OCI-LY3 (cell line): ENCODE data around the gene TOMM7.

ENCODE experiments used
- H2AFZ ChIP-seq: fragments of 200-600, 300-600 bp; shearing (Covaris generic); 2 replicates; pipeline ENCODE4 v1.6.0; 2014; ENCODE audit warnings: antibody characterized with exemption, low read depth, low read length
- H3K27ac ChIP-seq: fragments of 200-600, 300-600 bp; sonication (generic); 2 replicates; pipeline ENCODE4 v1.5.1; 2014; ENCODE audit warnings: mild to moderate bottlenecking, low read length, moderate library complexity, mixed read lengths
- H3K27me3 ChIP-seq: fragments of 200-600, 300-600 bp; sonication (generic); 2 replicates; pipeline ENCODE4 v1.6.1; 2014; ENCODE audit warnings: low read depth, low read length, mixed read lengths
- H3K36me3 ChIP-seq: fragments of 200-600, 300-600 bp; sonication (generic); replicated peaks from 2 replicates; pipeline ENCODE3; 2014; ENCODE audit warnings: low read depth, low read length, mixed read lengths
- H3K4me1 ChIP-seq: fragments of 300-600, 200-600 bp; sonication (generic); 2 replicates; pipeline ENCODE4 v1.6.1; 2014; ENCODE audit warnings: low read length, mixed read lengths
- H3K4me2 ChIP-seq: fragments of 200-600, 300-600 bp; sonication (generic); 2 replicates; pipeline ENCODE4 v1.6.1; 2014; ENCODE audit warnings: low read length, mixed read lengths
- H3K4me3 ChIP-seq: fragments of 300-600, 200-600 bp; sonication (generic); 2 replicates; pipeline ENCODE4 v1.5.1; 2014; ENCODE audit warnings: antibody characterized with exemption, mild to moderate bottlenecking, low read length, moderate library complexity
- H3K79me2 ChIP-seq: fragments of 300-600, 200-600 bp; shearing (Covaris generic); 2 replicates; pipeline ENCODE4 v1.6.1; 2014; ENCODE audit warnings: mild to moderate bottlenecking, low read length, mixed read lengths
- H3K9ac ChIP-seq: fragments of 300-600, 200-600 bp; shearing (Covaris generic); 2 replicates; pipeline ENCODE4 v1.6.0; 2014; ENCODE audit warnings: mild to moderate bottlenecking, low read length, moderate library complexity
- H3K9me3 ChIP-seq: fragments of 200-600, 300-600 bp; shearing (Covaris generic); 2 replicates; pipeline ENCODE4 v1.6.1; 2014; ENCODE audit warnings: low read length, mixed read lengths; ENCODE audit not compliant: insufficient read depth
- H4K20me1 ChIP-seq: fragments of 200-600, 300-600 bp; sonication (generic); 2 replicates; pipeline ENCODE4 v1.6.1; 2016; ENCODE audit warnings: low read length, mixed read lengths; ENCODE audit not compliant: insufficient read depth
- CTCF ChIP-seq: fragments of 200-600, 300-600 bp; sonication (generic); IDR thresholded peaks from 2 replicates; pipeline ENCODE4 v1.5.1; 2014; ENCODE audit warnings: antibody characterized with exemption, low read length, low read depth
- EZH2phosphoT487 ChIP-seq: fragments of 200-600 bp; shearing (Covaris generic); IDR thresholded peaks from 2 replicates; pipeline ENCODE4 v1.6.1; 2018; ENCODE audit warnings: antibody characterized with exemption, mixed run types, low read depth

TOMM7 gene

GRCh38 chr7:22867589-22867988 lies 44.9 kb upstream of the TOMM7 start:
- H3K4me1 ChIP-seq, result peaks cover 29% of the 10 kb centered on the region
- H4K20me1 ChIP-seq, result no peaks in the 10 kb centered on the region
- H2AFZ ChIP-seq, result no peak overlapping the region
- no peaks in the 10 kb centered on the region for H3K9me3 ChIP-seq
- no peak overlapping the region for H3K4me3 ChIP-seq
- H3K27me3 ChIP-seq, result no peaks in the 10 kb centered on the region
- H3K27ac ChIP-seq, result no peak overlapping the region
- H3K79me2 ChIP-seq, result no peaks in the 10 kb centered on the region
- H3K9ac ChIP-seq, result no peak overlapping the region
- no peak overlapping the region for H3K4me2 ChIP-seq
- TF ChIP-seq CTCF, result no peak
- no peak for TF ChIP-seq EZH2phosphoT487
- H3K36me3 ChIP-seq, result peaks cover 10% of the 10 kb centered on the region

GRCh38 chr7:22867003-22867402 lies 44.4 kb upstream of the TOMM7 start:
- no peak overlapping the region for H3K27ac ChIP-seq
- no peaks in the 10 kb centered on the region for H3K79me2 ChIP-seq
- H3K4me1 ChIP-seq, result peaks cover 24% of the 10 kb centered on the region
- no peaks in the 10 kb centered on the region for H3K9me3 ChIP-seq
- H4K20me1 ChIP-seq, result no peaks in the 10 kb centered on the region
- TF ChIP-seq EZH2phosphoT487 (no peak), CTCF (no peak)
- no peak overlapping the region for H3K4me3 ChIP-seq
- H3K27me3 ChIP-seq, result no peaks in the 10 kb centered on the region
- no peak overlapping the region for H3K9ac ChIP-seq
- H2AFZ ChIP-seq, result no peak overlapping the region
- H3K36me3 ChIP-seq, result peaks cover 10% of the 10 kb centered on the region
- no peak overlapping the region for H3K4me2 ChIP-seq

GRCh38 chr7:22865602-22865960 lies 42.9 kb upstream of the TOMM7 start:
- no peaks in the 10 kb centered on the region for H3K79me2 ChIP-seq

GRCh38 chr7:22864855-22865601 lies 42.4 kb upstream of the TOMM7 start:
- H3K9ac ChIP-seq, result no peak overlapping the region
- no peaks in the 10 kb centered on the region for H4K20me1 ChIP-seq
- H3K36me3 ChIP-seq, result peaks cover 14% of the 10 kb centered on the region
- H2AFZ ChIP-seq, result no peak overlapping the region
- no peak overlapping the region for H3K27ac ChIP-seq
- peaks cover 23% of the 10 kb centered on the region for H3K4me1 ChIP-seq
- TF ChIP-seq CTCF (no peak), EZH2phosphoT487 (no peak)
- no peak overlapping the region for H3K4me3 ChIP-seq
- H3K9me3 ChIP-seq, result no peaks in the 10 kb centered on the region
- no peak overlapping the region for H3K4me2 ChIP-seq
- no peaks in the 10 kb centered on the region for H3K27me3 ChIP-seq
- H3K79me2 ChIP-seq, result no peaks in the 10 kb centered on the region

More at GRCh38 chr7:22865602-22865960, 42.9 kb upstream of the TOMM7 start:
- Histone ChIP-seq H3K4me3 (no peak overlapping the region), H3K4me1 (peaks cover 18% of the 10 kb centered on the region), H4K20me1 (no peaks in the 10 kb centered on the region), H3K36me3 (peaks cover 14% of the 10 kb centered on the region), H2AFZ (no peak overlapping the region), H3K27me3 (no peaks in the 10 kb centered on the region), H3K4me2 (no peak overlapping the region), H3K27ac (no peak overlapping the region), H3K9me3 (no peaks in the 10 kb centered on the region), H3K9ac (no peak overlapping the region)
- no peak for TF ChIP-seq CTCF
- TF ChIP-seq EZH2phosphoT487, result no peak
